HEK293 (cell line): ENCODE results near the gene TTC6.
A peak's percentile ranks its signal among the peaks of the same experiment; 100 is the strongest.

Experiments
- KLF1 ChIP-seq: fragments of 450-650 bp; formaldehyde crosslinking; IDR thresholded peaks from 2 replicates; pipeline ENCODE4 v1.5.1; 2016; ENCODE audit warnings: missing biosample characterization, missing genetic modification characterization
- KLF10 ChIP-seq: fragments of 450-650 bp; IDR thresholded peaks from 2 replicates; pipeline ENCODE4 v1.5.1; 2018; ENCODE audit warnings: missing biosample characterization, mild to moderate bottlenecking, missing genetic modification characterization
- KLF8 ChIP-seq: fragments of 450-650 bp; formaldehyde crosslinking; IDR thresholded peaks from 2 replicates; pipeline ENCODE4 v1.5.1; 2016; ENCODE audit warnings: missing biosample characterization, missing genetic modification characterization
- KLF9 ChIP-seq: fragments of 450-650 bp; formaldehyde crosslinking; IDR thresholded peaks from 2 replicates; pipeline ENCODE4 v1.5.1; 2016; ENCODE audit warnings: missing biosample characterization, missing genetic modification characterization, low read depth
- PBX3 ChIP-seq: sonication (generic); formaldehyde crosslinking; IDR thresholded peaks from 2 replicates; pipeline ENCODE4 v1.8.1; 2022; ENCODE audit warnings: mild to moderate bottlenecking, moderate library complexity, missing genetic modification reagents
- PRDM2 ChIP-seq: fragments of 450-650 bp; formaldehyde crosslinking; IDR thresholded peaks from 2 replicates; pipeline ENCODE4 v1.5.1; 2016; ENCODE audit warnings: missing biosample characterization, missing genetic modification characterization, borderline replicate concordance
- SP2 ChIP-seq: fragments of 450-650 bp; formaldehyde crosslinking; IDR thresholded peaks from 2 replicates; pipeline ENCODE4 v1.5.1; 2016; ENCODE audit warnings: missing biosample characterization, missing genetic modification characterization
- TSHZ1 ChIP-seq: fragments of 450-650 bp; formaldehyde crosslinking; IDR thresholded peaks from 2 replicates; pipeline ENCODE4 v1.5.1; 2016; ENCODE audit warnings: missing biosample characterization, missing genetic modification characterization, borderline replicate concordance
- YY1 ChIP-seq: fragments of 450-650 bp; formaldehyde crosslinking; IDR thresholded peaks from 2 replicates; pipeline ENCODE4 v1.5.1; 2018; ENCODE audit warnings: missing biosample characterization, missing genetic modification characterization
- ZBTB11 ChIP-seq: fragments of 450-650 bp; formaldehyde crosslinking; conservative IDR thresholded peaks from 2 replicates; pipeline ENCODE4 v1.5.1; 2016; ENCODE audit warnings: low read depth, missing biosample characterization, missing genetic modification characterization
- ZIC2 ChIP-seq: fragments of 450-650 bp; formaldehyde crosslinking; IDR thresholded peaks from 2 replicates; pipeline ENCODE4 v1.5.1; 2016; ENCODE audit warnings: missing biosample characterization, missing genetic modification characterization
- ZNF10 ChIP-seq: fragments of 450-650 bp; formaldehyde crosslinking; IDR thresholded peaks from 2 replicates; pipeline ENCODE4 v1.5.1; 2017; ENCODE audit warnings: missing biosample characterization, missing genetic modification characterization
- ZNF184 ChIP-seq: fragments of 450-650 bp; IDR thresholded peaks from 2 replicates; pipeline ENCODE4 v1.5.1; 2018; ENCODE audit warnings: missing biosample characterization, mild to moderate bottlenecking, missing genetic modification characterization
- ZNF362 ChIP-seq: fragments of 450-650 bp; formaldehyde crosslinking; IDR thresholded peaks from 2 replicates; pipeline ENCODE4 v1.5.1; 2016; ENCODE audit warnings: missing biosample characterization, missing genetic modification characterization
- ZNF549 ChIP-seq: fragments of 450-650 bp; IDR thresholded peaks from 2 replicates; pipeline ENCODE4 v1.5.1; 2018; ENCODE audit warnings: missing biosample characterization, missing genetic modification characterization, mild to moderate bottlenecking, inconsistent platforms, moderate library complexity
- ZNF555 ChIP-seq: fragments of 450-650 bp; formaldehyde crosslinking; conservative IDR thresholded peaks from 2 replicates; pipeline ENCODE4 v1.5.1; 2017; ENCODE audit warnings: missing biosample characterization, mild to moderate bottlenecking, missing genetic modification characterization, inconsistent platforms
- ZNF558 ChIP-seq: fragments of 450-650 bp; formaldehyde crosslinking; IDR thresholded peaks from 2 replicates; pipeline ENCODE4 v1.5.1; 2016; ENCODE audit warnings: missing biosample characterization, missing genetic modification characterization
- ZNF639 ChIP-seq: fragments of 450-650 bp; formaldehyde crosslinking; IDR thresholded peaks from 2 replicates; pipeline ENCODE4 v1.5.1; 2016; ENCODE audit warnings: missing biosample characterization, missing genetic modification characterization
- ZNF654 ChIP-seq: fragments of 450-650 bp; formaldehyde crosslinking; IDR thresholded peaks from 2 replicates; pipeline ENCODE4 v1.5.1; 2016; ENCODE audit warnings: low read depth, missing biosample characterization, missing genetic modification characterization
- ZNF76 ChIP-seq: fragments of 450-650 bp; formaldehyde crosslinking; IDR thresholded peaks from 2 replicates; pipeline ENCODE4; 2016; ENCODE audit warnings: low read depth, missing biosample characterization, missing genetic modification characterization, borderline replicate concordance
- ZNF777 ChIP-seq: fragments of 450-650 bp; formaldehyde crosslinking; IDR thresholded peaks from 2 replicates; pipeline ENCODE4 v1.5.1; 2017; ENCODE audit warnings: missing biosample characterization, missing genetic modification characterization, borderline replicate concordance
- ZNF837 ChIP-seq: fragments of 450-650 bp; formaldehyde crosslinking; IDR thresholded peaks from 2 replicates; pipeline ENCODE4 v1.5.1; 2016; ENCODE audit warnings: missing biosample characterization, missing genetic modification characterization

TTC6 gene

GRCh38 chr14:37595809-37596621, 586 bp downstream of the TTC6 start (continued):
- TF ChIP-seq KLF10 (tag by site-specific recombination) (no peak), KLF9 (tag by site-specific recombination) (no peak), PRDM2 (tag by site-specific recombination) (no peak), ZNF76 (tag by site-specific recombination) (0 out of 2 replicates have a peak, but pooled peaks have one; percentile 46), KLF1 (no peak), ZNF362 (tag by site-specific recombination) (no peak), TSHZ1 (tag by site-specific recombination) (no peak), ZNF10 (tag by site-specific recombination) (0 out of 2 replicates have a peak, but pooled peaks have one; percentile 12), ZBTB11 (no peak), ZNF639 (tag by site-specific recombination) (peak; percentile 27; the same call in 1 of the 2 replicates), PBX3 (no peak), ZNF837 (tag by site-specific recombination) (peak; percentile 12; the same call in 1 of the 2 replicates), ZNF549 (tag by site-specific recombination) (no peak), ZIC2 (tag by site-specific recombination) (no peak), ZNF777 (tag by site-specific recombination) (no peak), ZNF558 (no peak), ZNF184 (tag by site-specific recombination) (0 out of 2 replicates have a peak, but pooled peaks have one; percentile 6), ZNF654 (tag by site-specific recombination) (no peak), SP2 (peak; percentile 76), KLF8 (tag by site-specific recombination) (peak; percentile 25; the same call in 1 of the 2 replicates), YY1 (tag by site-specific recombination) (no peak), ZNF555 (no peak)
